Measurements from ENCODE around the gene CACNA2D3. TPM values are rescaled to one million over a fixed set of nuclear protein-coding genes. Genes with fewer than 3 reads are reported as not detected.
A peak's percentile ranks its signal among the peaks of the same experiment; 100 is the strongest.

CACNA2D3 gene
- total and polyA plus RNA-seq, 12 donors: 0.51 to 43.5 (median 19.3) TPM

DNA sequence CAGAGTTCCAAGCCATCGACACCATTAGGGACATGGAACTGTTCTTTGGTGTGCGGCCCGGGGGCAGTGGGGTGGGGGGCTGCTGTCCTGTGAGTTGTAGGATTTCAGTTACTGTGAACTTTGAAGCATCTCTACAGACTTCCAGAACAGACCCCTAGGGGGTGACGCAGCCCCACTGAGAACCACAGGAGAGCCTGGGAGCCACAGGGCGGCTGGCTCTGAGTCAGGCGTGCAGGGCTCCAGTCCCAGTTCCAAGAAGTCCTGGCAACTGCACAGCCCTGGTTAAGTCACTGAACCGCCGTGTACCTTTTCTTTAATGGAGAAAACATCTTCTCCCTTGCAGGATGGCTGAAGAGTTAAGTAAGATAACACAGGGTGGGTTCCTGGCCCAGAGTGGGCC lies 829.1 kb downstream of the CACNA2D3 start:
- ATAC-seq (peak; percentile 91 to 99 (median 96)), DNase-seq (peak; percentile 71 to 75)
- Histone ChIP-seq H3K36me3 (no peaks in the 10 kb centered on the region), H3K27ac (no peak overlapping the region), H3K27me3 (no peaks in the 10 kb centered on the region), H3K9me3 (no peaks in the 10 kb centered on the region), H3K4me1 (peaks cover 0 to 27% (median 4%) of the 10 kb centered on the region in 9 donors), H3K4me3 (no peak overlapping the region)
- WGBS, 2 donors: 22 to 27% methylated on average over 8 of the region's 8 CpGs
- TF ChIP-seq, protein P1, sequence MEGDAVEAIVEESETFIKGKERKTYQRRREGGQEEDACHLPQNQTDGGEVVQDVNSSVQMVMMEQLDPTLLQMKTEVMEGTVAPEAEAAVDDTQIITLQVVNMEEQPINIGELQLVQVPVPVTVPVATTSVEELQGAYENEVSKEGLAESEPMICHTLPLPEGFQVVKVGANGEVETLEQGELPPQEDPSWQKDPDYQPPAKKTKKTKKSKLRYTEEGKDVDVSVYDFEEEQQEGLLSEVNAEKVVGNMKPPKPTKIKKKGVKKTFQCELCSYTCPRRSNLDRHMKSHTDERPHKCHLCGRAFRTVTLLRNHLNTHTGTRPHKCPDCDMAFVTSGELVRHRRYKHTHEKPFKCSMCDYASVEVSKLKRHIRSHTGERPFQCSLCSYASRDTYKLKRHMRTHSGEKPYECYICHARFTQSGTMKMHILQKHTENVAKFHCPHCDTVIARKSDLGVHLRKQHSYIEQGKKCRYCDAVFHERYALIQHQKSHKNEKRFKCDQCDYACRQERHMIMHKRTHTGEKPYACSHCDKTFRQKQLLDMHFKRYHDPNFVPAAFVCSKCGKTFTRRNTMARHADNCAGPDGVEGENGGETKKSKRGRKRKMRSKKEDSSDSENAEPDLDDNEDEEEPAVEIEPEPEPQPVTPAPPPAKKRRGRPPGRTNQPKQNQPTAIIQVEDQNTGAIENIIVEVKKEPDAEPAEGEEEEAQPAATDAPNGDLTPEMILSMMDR (IDR thresholded peaks at IDR 0.05): peak; percentile 19 to 73 (median 67)
- intact Hi-C loops (cut with DNase I): loop anchor here in 7 of 10 donors (2.0 to 10.0 kb wide), 9 partner anchors 206 to 1301 kb away; partner anchors contain the start of gene WNT5A (in 1 of the 7)

DNA sequence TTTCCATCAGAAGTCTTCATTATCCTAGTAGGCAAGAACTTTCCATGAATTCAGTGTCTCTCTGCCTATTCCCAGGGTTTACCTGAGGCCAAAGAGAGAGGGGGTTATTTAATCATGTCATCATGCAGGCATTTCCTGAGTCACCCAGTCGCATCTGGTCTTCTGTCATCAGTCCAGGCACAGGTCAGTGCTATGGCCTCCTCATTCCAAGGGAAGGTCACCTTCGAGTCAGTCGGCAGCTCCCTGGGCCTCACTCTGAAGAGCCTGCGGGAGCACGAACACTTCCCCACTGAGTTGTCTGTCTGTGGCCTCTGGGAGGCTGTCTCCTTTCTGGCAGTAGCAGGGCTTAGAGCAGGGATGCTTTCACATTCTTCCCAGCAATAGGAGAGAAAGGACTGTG lies 831.7 kb downstream of the CACNA2D3 start:
- 20 to 27% methylated on average over 5 of the region's 5 CpGs for WGBS, 2 donors
- DNase-seq: peak in 1 of 2 donors; percentile 6
- intact Hi-C loops (cut with DNase I): loop anchor here in 6 of 10 donors (5.0 to 10.0 kb wide), 8 partner anchors 203 to 1298 kb away; partner anchors contain the start of gene WNT5A (in 1 of the 6)
- Histone ChIP-seq H3K27me3 (no peaks in the 10 kb centered on the region), H3K4me3 (no peak overlapping the region), H3K9me3 (no peaks in the 10 kb centered on the region), H3K4me1 (peaks cover 0 to 27% (median 4%) of the 10 kb centered on the region in 9 donors), H3K36me3 (no peaks in the 10 kb centered on the region), H3K27ac (no peak overlapping the region)
- peak in 1 of 8 donors; percentile 16 for ATAC-seq
- TF ChIP-seq, protein P1 (IDR thresholded peaks at IDR 0.05): no peak

DNA sequence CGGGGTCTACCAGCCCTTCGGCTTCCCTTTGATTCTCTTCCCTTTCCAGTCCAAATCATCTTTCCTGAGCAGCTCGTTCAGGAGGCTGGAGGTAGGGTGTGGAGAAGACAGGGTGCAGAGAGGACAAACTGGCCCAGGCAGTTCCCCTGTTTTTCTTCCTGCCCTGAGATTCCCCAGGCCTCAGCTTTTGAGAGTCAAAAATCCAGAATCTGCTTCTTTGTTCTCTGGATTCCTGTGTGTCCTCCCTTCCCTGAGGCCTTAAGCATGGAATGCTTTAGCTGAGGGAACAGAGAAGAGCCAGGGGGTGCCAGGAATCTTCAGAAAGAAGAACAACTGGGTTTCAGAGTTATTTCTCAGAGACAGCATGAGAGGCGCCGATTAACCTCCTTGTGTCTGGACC lies 832.2 kb downstream of the CACNA2D3 start:
- H3K9me3 ChIP-seq: no peaks in the 10 kb centered on the region
- peaks cover 0 to 27% (median 4%) of the 10 kb centered on the region in 9 donors for H3K4me1 ChIP-seq
- no peak for DNase-seq
- no peak overlapping the region for H3K27ac ChIP-seq
- H3K36me3 ChIP-seq: no peaks in the 10 kb centered on the region
- TF ChIP-seq, protein P1 (IDR thresholded peaks at IDR 0.05): no peak
- 85 to 87% methylated on average over 5 of the region's 5 CpGs for WGBS, 2 donors
- no peak for ATAC-seq
- no peak overlapping the region for H3K4me3 ChIP-seq
- intact Hi-C loops (cut with DNase I): loop anchor here in 6 of 10 donors (5.0 to 10.0 kb wide), 8 partner anchors 203 to 1298 kb away; partner anchors contain the start of gene WNT5A (in 1 of the 6)
- no peaks in the 10 kb centered on the region for H3K27me3 ChIP-seq

DNA sequence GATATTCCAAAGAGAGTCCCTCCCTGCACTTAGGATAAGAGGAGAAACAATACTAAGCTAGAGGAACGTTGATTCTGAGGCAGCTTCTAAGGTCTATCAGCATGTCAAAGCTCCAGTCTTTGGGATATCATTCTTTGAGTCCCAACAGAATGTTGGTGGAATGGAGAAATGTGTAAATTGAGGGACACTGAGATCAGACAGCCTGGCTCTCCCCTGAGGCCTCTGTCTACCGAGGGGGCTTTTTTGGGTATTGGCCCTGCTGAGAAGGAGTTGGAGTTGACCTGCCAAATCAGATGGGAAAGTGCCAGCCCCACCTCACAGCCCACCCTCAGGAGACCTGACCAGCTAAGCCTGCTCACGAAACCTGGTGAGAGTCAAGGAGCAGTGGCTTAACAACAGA lies 833.1 kb downstream of the CACNA2D3 start:
- intact Hi-C loops (cut with DNase I): loop anchor here in 2 of 10 donors (10.0 kb wide), 2 partner anchors 219 to 769 kb away; no protein-coding TSS in a partner anchor
- H3K27ac ChIP-seq: no peak overlapping the region
- H3K4me3 ChIP-seq: no peak overlapping the region
- WGBS, 2 donors: 75 to 88% methylated on average over 3 of the region's 3 CpGs
- no peaks in the 10 kb centered on the region for H3K36me3 ChIP-seq
- peaks cover 0 to 25% (median 4%) of the 10 kb centered on the region in 9 donors for H3K4me1 ChIP-seq
- DNase-seq: no peak
- H3K27me3 ChIP-seq: no peaks in the 10 kb centered on the region
- no peak for ATAC-seq
- H3K9me3 ChIP-seq: no peaks in the 10 kb centered on the region
- TF ChIP-seq, protein P1 (IDR thresholded peaks at IDR 0.05): no peak
